ENCODE results near the gene AP4B1. TPM values are rescaled to one million over a fixed set of nuclear protein-coding genes. Genes with fewer than 3 reads are reported as not detected.
A peak's percentile ranks its signal among the peaks of the same experiment; 100 is the strongest.

AP4B1 gene
- total and polyA plus RNA-seq, 2 of the 13 experiments (the other 11 are each of a cell fraction or from before 2014, with no cell fraction given), result 8.5 to 12.0 TPM

DNA sequence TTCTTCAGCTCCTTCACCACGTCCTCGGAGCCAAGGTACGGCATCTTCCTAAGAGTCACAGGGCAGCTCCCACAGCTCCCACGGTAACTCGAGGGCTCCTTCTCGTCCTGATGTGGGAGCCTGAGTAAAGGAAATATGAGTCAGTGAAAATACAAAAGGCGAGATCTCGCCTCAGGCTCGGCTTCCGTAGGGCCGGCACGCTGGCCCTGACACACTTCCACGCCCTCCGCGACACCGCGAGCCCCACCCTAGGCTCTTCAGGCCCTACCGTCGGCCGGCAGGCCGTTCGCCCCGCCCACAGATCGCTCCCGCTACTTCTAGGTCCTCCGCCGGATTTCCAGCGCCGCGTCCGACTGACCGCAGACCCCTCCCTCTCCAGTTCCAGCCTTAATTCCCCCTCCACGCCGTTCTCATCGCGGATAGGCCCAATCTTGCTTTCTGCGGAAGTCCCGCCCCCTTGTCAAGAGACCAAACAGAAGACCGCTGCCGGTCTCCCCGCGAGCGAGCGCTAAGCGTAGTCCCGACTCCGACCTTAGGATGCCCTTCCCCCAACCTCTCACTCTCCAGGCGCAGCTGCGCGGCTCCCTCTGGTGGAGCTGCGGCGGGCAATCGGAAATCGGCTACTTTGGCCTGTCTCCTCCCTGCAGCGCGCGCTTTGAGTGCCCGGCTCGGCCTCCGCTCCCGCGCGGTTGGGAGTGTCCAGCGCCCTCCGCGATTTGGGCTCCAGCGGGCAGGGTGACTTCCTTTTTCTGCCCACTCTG lies at the start of gene AP4B1, which contains the start of gene DCLRE1B (continued):
- TF ChIP-seq, protein P1, sequence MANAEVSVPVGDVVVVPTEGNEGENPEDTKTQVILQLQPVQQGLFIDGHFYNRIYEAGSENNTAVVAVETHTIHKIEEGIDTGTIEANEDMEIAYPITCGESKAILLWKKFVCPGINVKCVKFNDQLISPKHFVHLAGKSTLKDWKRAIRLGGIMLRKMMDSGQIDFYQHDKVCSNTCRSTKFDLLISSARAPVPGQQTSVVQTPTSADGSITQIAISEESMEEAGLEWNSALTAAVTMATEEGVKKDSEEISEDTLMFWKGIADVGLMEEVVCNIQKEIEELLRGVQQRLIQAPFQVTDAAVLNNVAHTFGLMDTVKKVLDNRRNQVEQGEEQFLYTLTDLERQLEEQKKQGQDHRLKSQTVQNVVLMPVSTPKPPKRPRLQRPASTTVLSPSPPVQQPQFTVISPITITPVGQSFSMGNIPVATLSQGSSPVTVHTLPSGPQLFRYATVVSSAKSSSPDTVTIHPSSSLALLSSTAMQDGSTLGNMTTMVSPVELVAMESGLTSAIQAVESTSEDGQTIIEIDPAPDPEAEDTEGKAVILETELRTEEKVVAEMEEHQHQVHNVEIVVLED (CRISPR knock-in tag; IDR thresholded peaks at IDR 0.05; ENCODE audit: borderline replicate concordance), result peak; percentile 92
- TF ChIP-seq STAG1 (CRISPR knock-in tag; IDR thresholded peaks at IDR 0.05) (peak; percentile 54), ZNF563 (CRISPR knock-in tag; IDR thresholded peaks at IDR 0.05) (peak; percentile 48; the same call in 1 of the 2 replicates), BORCS8-MEF2B (CRISPR knock-in tag; IDR thresholded peaks at IDR 0.05) (peak; percentile 82), TCF7L2 (IDR thresholded peaks at IDR 0.05; ENCODE audit: low read depth, low read length) (no peak), PHF20 (CRISPR knock-in tag; IDR thresholded peaks at IDR 0.05) (peak; percentile 85), KMT2A (CRISPR knock-in tag; IDR thresholded peaks at IDR 0.05) (peak; percentile 93), ZNF180 (CRISPR knock-in tag; IDR thresholded peaks at IDR 0.05; ENCODE audit: borderline replicate concordance, low read depth) (no peak), ZNF737 (CRISPR knock-in tag; IDR thresholded peaks at IDR 0.05; ENCODE audit: borderline replicate concordance) (no peak)
- TF ChIP-seq, protein P2, sequence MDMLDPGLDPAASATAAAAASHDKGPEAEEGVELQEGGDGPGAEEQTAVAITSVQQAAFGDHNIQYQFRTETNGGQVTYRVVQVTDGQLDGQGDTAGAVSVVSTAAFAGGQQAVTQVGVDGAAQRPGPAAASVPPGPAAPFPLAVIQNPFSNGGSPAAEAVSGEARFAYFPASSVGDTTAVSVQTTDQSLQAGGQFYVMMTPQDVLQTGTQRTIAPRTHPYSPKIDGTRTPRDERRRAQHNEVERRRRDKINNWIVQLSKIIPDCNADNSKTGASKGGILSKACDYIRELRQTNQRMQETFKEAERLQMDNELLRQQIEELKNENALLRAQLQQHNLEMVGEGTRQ (IDR thresholded peaks at IDR 0.05; ENCODE audit: low read depth, low read length), result no peak
- TF ChIP-seq, protein P2 (CRISPR knock-in tag; IDR thresholded peaks at IDR 0.05; ENCODE audit: borderline replicate concordance), result peak; percentile 33; the same call in 1 of the 2 replicates
- TF ChIP-seq, protein P3, sequence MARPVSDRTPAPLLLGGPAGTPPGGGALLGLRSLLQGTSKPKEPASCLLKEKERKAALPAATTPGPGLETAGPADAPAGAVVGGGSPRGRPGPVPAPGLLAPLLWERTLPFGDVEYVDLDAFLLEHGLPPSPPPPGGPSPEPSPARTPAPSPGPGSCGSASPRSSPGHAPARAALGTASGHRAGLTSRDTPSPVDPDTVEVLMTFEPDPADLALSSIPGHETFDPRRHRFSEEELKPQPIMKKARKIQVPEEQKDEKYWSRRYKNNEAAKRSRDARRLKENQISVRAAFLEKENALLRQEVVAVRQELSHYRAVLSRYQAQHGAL (CRISPR knock-in tag; IDR thresholded peaks at IDR 0.05; ENCODE audit: not compliant biosample characterization), result no peak
- TF ChIP-seq, protein P4, sequence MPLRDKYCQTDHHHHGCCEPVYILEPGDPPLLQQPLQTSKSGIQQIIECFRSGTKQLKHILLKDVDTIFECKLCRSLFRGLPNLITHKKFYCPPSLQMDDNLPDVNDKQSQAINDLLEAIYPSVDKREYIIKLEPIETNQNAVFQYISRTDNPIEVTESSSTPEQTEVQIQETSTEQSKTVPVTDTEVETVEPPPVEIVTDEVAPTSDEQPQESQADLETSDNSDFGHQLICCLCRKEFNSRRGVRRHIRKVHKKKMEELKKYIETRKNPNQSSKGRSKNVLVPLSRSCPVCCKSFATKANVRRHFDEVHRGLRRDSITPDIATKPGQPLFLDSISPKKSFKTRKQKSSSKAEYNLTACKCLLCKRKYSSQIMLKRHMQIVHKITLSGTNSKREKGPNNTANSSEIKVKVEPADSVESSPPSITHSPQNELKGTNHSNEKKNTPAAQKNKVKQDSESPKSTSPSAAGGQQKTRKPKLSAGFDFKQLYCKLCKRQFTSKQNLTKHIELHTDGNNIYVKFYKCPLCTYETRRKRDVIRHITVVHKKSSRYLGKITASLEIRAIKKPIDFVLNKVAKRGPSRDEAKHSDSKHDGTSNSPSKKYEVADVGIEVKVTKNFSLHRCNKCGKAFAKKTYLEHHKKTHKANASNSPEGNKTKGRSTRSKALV (CRISPR knock-in tag; IDR thresholded peaks at IDR 0.05), result 0 out of 2 replicates have a peak, but pooled peaks have one; percentile 64
- TF ChIP-seq, protein P5, sequence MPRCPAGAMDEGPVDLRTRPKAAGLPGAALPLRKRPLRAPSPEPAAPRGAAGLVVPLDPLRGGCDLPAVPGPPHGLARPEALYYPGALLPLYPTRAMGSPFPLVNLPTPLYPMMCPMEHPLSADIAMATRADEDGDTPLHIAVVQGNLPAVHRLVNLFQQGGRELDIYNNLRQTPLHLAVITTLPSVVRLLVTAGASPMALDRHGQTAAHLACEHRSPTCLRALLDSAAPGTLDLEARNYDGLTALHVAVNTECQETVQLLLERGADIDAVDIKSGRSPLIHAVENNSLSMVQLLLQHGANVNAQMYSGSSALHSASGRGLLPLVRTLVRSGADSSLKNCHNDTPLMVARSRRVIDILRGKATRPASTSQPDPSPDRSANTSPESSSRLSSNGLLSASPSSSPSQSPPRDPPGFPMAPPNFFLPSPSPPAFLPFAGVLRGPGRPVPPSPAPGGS (CRISPR knock-in tag; IDR thresholded peaks at IDR 0.05), result peak; percentile 71; the same call in 1 of the 2 replicates
- TF ChIP-seq, protein P6, sequence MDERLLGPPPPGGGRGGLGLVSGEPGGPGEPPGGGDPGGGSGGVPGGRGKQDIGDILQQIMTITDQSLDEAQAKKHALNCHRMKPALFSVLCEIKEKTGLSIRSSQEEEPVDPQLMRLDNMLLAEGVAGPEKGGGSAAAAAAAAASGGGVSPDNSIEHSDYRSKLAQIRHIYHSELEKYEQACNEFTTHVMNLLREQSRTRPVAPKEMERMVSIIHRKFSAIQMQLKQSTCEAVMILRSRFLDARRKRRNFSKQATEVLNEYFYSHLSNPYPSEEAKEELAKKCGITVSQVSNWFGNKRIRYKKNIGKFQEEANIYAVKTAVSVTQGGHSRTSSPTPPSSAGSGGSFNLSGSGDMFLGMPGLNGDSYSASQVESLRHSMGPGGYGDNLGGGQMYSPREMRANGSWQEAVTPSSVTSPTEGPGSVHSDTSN (CRISPR knock-in tag; IDR thresholded peaks at IDR 0.05), result peak; percentile 42; the same call in 1 of the 2 replicates

All from HepG2 (cell line).